Measurements from ENCODE around the gene FASTKD2.

Gene FASTKD2

DNA sequence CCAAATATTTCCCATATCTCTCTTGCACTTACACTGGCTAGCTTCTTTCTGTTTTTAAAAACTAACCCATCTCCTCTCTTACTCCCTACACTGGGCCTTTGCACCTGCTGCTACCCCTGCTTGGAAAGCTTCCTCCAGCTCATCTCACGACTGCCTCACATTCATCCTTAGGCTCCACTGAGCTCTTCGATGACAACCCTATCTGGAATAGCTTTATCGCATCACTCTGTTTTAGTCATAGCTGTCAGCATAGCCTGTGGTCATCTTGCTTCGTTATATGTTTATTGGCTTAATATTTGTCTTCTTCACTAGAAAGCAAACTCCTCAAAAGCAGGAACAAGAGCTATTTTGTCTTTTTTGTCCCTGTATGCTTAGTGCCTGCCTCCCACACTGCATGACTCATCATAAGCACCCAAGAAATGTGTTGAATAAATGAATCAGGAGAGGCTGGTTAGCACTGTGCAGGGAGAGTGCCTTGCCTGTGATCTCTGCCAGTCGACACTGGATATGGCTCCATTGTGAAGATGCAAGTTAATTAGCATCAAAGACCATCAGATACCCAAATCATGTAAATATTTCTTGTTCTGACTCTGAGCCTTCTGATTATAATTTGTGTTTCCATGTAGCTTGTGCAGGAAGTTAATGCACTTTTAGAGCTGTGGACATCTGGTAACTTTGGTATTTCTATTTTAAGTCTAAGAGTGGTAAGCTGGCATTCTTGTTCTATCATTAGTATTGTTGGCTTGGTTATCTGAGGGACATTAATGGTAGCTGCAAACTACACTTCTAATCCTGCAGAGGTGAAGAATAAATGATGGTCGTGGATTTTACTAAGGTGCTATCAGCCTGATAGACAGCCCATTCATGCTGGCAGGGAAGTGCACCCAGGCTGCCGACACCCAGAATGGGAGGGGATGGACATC, 36.9 kb upstream of the FASTKD2 start:
- TF ChIP-seq, protein P1, sequence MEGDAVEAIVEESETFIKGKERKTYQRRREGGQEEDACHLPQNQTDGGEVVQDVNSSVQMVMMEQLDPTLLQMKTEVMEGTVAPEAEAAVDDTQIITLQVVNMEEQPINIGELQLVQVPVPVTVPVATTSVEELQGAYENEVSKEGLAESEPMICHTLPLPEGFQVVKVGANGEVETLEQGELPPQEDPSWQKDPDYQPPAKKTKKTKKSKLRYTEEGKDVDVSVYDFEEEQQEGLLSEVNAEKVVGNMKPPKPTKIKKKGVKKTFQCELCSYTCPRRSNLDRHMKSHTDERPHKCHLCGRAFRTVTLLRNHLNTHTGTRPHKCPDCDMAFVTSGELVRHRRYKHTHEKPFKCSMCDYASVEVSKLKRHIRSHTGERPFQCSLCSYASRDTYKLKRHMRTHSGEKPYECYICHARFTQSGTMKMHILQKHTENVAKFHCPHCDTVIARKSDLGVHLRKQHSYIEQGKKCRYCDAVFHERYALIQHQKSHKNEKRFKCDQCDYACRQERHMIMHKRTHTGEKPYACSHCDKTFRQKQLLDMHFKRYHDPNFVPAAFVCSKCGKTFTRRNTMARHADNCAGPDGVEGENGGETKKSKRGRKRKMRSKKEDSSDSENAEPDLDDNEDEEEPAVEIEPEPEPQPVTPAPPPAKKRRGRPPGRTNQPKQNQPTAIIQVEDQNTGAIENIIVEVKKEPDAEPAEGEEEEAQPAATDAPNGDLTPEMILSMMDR (IDR thresholded peaks at IDR 0.05; ENCODE audit: low read depth, low read length, missing control alignments), result no peak
- no peak for DNase-seq (ENCODE audit: low read depth)
- H3K4me3 ChIP-seq (ENCODE audit: low read depth, low read length), result no peak overlapping the region

DNA sequence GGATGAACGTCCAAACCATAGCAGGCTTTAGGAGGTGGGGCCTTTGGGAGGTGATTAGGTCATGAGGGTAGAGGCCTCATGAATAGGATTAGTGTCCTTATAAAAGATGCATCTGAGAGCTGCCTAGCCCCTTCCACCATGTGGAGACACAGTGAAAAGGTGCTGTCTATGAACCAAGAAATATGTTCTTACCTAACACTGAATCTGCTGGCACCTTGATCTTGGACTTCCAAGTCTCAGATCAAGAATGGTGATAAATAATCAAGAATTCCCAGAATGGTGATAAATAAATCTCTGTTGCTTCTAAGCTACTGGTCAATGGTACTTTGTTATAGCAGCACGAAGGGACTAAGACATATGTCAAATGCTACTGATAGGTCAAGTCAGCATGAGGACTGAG, 32.1 kb upstream of the FASTKD2 start:
- DNase-seq (ENCODE audit: low read depth), result no peak
- TF ChIP-seq, protein P1 (IDR thresholded peaks at IDR 0.05; ENCODE audit: low read depth, low read length, missing control alignments), result no peak
- no peak overlapping the region for H3K4me3 ChIP-seq (ENCODE audit: low read depth, low read length)

DNA sequence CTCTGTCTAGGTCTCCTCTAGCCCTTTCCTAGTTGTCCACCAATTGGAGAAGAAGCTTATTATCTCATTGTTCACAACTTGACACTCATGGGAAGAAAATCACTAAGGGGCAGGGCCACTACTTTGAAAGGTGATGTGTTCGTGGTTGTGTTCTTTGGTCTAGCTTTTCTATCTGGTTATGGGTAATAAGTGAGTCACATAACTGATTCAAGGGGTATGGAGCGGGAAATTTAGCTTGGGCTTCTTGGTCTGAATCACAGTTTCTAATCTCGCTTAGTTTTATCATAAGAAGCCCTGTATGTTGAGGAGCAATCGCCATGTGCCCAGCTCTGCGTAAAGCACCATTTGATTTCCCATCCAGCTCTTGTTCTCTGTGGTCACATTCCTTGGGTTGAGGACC, 28.5 kb upstream of the FASTKD2 start:
- H3K4me3 ChIP-seq (ENCODE audit: low read depth, low read length), result no peak overlapping the region
- DNase-seq (ENCODE audit: low read depth), result no peak
- TF ChIP-seq, protein P1 (IDR thresholded peaks at IDR 0.05; ENCODE audit: low read depth, low read length, missing control alignments), result no peak

DNA sequence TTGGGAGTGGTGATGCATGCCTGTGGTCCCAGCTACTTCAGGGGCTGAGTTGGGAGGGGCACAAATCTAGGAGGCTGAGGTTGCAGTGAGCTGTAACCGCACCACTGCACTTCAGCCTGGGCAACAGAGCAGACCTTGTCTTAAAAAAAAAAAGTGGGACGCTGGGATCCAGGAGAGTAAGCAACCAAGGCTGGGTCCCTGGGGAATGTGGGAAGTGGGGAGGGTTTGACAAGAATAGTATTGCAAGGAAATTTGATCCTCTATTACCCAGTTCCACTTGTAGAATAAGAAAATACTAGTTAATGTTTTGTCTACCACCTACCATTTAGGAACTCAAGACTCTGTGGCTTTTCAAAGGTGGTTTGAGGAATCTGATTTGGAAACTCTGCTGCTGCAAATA, 26.1 kb upstream of the FASTKD2 start:
- H3K4me3 ChIP-seq (ENCODE audit: low read depth, low read length), result no peak overlapping the region
- TF ChIP-seq, protein P1 (IDR thresholded peaks at IDR 0.05; ENCODE audit: low read depth, low read length, missing control alignments), result no peak
- DNase-seq (ENCODE audit: low read depth), result no peak

DNA sequence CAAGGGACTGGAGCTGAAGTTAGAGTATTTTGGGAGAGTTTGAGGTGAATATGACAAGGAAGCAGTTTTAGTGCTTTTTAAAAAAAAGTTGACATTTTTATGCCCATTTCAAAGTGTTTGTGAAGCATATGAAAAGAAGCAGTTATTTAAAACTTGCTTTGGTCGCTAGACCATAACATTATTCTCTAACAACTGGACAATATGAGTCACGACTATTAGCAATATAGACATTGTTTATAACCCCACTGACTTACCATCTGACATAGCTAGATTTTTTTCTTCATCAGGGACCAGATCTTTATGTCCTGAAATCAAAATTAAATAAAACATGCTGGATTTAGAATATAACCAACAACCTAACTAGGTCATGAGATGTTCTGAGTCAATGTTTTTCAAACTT, 24.6 kb upstream of the FASTKD2 start:
- TF ChIP-seq, protein P1 (IDR thresholded peaks at IDR 0.05; ENCODE audit: low read depth, low read length, missing control alignments), result no peak
- no peak overlapping the region for H3K4me3 ChIP-seq (ENCODE audit: low read depth, low read length)
- no peak for DNase-seq (ENCODE audit: low read depth)

DNA sequence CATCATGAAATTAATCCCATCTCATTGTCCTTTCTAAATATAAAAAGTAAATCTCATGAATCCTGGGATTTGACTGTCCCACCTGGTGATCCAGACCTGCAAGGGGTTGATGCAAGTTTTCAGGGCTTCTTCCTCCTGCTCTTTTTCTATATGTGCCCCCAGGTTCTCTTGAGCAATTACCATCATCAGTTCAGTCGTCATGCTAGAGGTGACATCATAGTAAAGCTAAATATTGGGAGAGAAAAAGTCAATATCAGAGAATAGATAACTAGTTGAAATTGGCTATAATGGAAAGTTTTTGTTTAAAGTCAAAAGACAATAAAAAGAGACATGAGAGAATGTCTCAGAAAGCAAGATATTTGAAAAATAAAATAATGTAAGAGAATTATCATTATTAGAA, 8.6 kb upstream of the FASTKD2 start:
- TF ChIP-seq, protein P1 (IDR thresholded peaks at IDR 0.05; ENCODE audit: low read depth, low read length, missing control alignments), result no peak
- H3K4me3 ChIP-seq (ENCODE audit: low read depth, low read length), result no peak overlapping the region
- DNase-seq (ENCODE audit: low read depth), result no peak

Measured in GM12864 (cell line).